DOHH2 (cell line): Measurements from ENCODE around the gene CCDC6.
"Not testable (repeated sequence)": the region's sequence is repeated elsewhere in the genome, so short reads cannot be mapped to it uniquely, and the experiment has no call there.

Experiments
- H3F3A ChIP-seq: fragments of 200-600 bp; sonication (generic), shearing (Covaris generic); 2 replicates; pipeline ENCODE4 v1.6.0; 2016; ENCODE audit warnings: antibody characterized with exemption, mild to moderate bottlenecking; ENCODE audit not compliant: control insufficient read depth, insufficient read depth
- H3K27ac ChIP-seq: fragments of 200-600 bp; sonication (generic); 2 replicates; pipeline ENCODE4 v1.5.1; 2014; ENCODE audit warnings: low read depth, mild to moderate bottlenecking, low read length, moderate library complexity
- H3K27me3 ChIP-seq: fragments of 200-600 bp; sonication (generic); 2 replicates; pipeline ENCODE4 v1.6.1; 2014; ENCODE audit warnings: mild to moderate bottlenecking, low read length, mixed read lengths; ENCODE audit not compliant: control insufficient read depth
- H3K36me3 ChIP-seq: fragments of 200-600 bp; sonication (generic); 2 replicates; pipeline ENCODE4 v1.6.1; 2014; ENCODE audit warnings: mild to moderate bottlenecking, low read length, moderate library complexity, mixed read lengths; ENCODE audit not compliant: control insufficient read depth
- H3K4me1 ChIP-seq: fragments of 200-600 bp; sonication (generic); 2 replicates; pipeline ENCODE4 v1.6.1; 2014; ENCODE audit warnings: mild to moderate bottlenecking, low read length, mixed read lengths; ENCODE audit not compliant: control insufficient read depth
- H3K4me2 ChIP-seq: fragments of 200-600 bp; sonication (generic); 2 replicates; pipeline ENCODE4 v1.6.0; 2014; ENCODE audit warnings: mild to moderate bottlenecking, low read length, moderate library complexity
- H3K4me3 ChIP-seq: fragments of 200-600 bp; sonication (generic); 2 replicates; pipeline ENCODE4 v1.5.1; 2014; ENCODE audit warnings: mild to moderate bottlenecking, low read length, mixed read lengths
- H3K79me2 ChIP-seq: fragments of 200-600 bp; sonication (generic); 2 replicates; pipeline ENCODE4 v1.6.1; 2014; ENCODE audit warnings: mild to moderate bottlenecking, low read length, mixed read lengths; ENCODE audit not compliant: control insufficient read depth
- H3K9me2 ChIP-seq: fragments of 200-600 bp; sonication (generic); replicated peaks from 2 replicates; pipeline ENCODE4 v1.6.1; 2014; ENCODE audit warnings: mild to moderate bottlenecking, low read length, mixed read lengths; ENCODE audit not compliant: control insufficient read depth
- H3K9me3 ChIP-seq: fragments of 200-600 bp; sonication (generic); 2 replicates; pipeline ENCODE4 v1.6.1; 2014; ENCODE audit warnings: antibody characterized with exemption, low read length, mixed read lengths; ENCODE audit not compliant: control insufficient read depth, insufficient read depth
- H4K20me1 ChIP-seq: fragments of 200-600 bp; sonication (generic); 2 replicates; pipeline ENCODE4 v1.6.0; 2014; ENCODE audit warnings: low read depth, mild to moderate bottlenecking, antibody characterized with exemption, low read length, moderate library complexity; ENCODE audit not compliant: control insufficient read depth, insufficient read depth
- EZH2phosphoT487 ChIP-seq: fragments of 200-600 bp; sonication (generic); IDR thresholded peaks from 2 replicates; pipeline ENCODE4 v1.6.1; 2017; ENCODE audit warnings: borderline replicate concordance, mild to moderate bottlenecking, antibody characterized with exemption, low read length, moderate library complexity, mixed read lengths
- TF ChIP-seq, protein P1 (sequence below): fragments of 200-600 bp; sonication (generic); IDR thresholded peaks from one replicate; pipeline ENCODE4 v1.5.1; 2014; ENCODE audit warnings: antibody characterized with exemption, mild to moderate bottlenecking, low read depth, low read length; ENCODE audit not compliant: poor library complexity, severe bottlenecking

Gene CCDC6

DNA sequence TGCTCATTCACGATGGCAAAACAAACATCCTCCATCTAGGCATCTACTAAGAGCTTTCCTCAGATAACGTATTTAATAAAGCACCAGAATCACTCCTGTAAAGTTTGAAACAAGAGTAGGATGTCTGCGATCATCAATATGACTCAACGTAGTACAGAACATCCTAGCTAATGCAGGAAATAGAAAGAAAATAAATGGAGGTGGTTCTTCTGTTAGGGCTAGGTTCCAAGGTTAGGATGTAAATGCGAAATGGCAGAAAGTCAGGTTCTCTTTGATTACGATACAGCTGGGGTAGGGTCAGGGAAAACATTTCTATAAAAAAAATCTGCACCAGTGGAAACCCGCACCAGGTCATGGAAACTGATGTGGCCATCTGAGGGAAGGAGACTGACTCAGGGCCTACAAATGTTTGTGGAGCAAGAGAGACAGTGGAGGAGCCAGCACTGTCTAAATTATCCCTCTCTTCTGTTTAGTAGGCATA is 29.1 kb downstream of the CCDC6 start:
- H3K27ac ChIP-seq = peak overlapping the region; percentile 56; the same call in 1 of the 2 replicates
- H3K79me2 ChIP-seq = peaks cover 96% of the 10 kb centered on the region
- no peaks in the 10 kb centered on the region for H3K9me2 ChIP-seq
- H3K4me2 ChIP-seq = peak overlapping the region; percentile 50
- H4K20me1 ChIP-seq = peaks cover 21% of the 10 kb centered on the region
- H3K4me3 ChIP-seq = no peak overlapping the region
- H3K4me1 ChIP-seq = peaks cover 94% of the 10 kb centered on the region
- peaks cover 5% of the 10 kb centered on the region for H3K36me3 ChIP-seq
- TF ChIP-seq, protein P1, sequence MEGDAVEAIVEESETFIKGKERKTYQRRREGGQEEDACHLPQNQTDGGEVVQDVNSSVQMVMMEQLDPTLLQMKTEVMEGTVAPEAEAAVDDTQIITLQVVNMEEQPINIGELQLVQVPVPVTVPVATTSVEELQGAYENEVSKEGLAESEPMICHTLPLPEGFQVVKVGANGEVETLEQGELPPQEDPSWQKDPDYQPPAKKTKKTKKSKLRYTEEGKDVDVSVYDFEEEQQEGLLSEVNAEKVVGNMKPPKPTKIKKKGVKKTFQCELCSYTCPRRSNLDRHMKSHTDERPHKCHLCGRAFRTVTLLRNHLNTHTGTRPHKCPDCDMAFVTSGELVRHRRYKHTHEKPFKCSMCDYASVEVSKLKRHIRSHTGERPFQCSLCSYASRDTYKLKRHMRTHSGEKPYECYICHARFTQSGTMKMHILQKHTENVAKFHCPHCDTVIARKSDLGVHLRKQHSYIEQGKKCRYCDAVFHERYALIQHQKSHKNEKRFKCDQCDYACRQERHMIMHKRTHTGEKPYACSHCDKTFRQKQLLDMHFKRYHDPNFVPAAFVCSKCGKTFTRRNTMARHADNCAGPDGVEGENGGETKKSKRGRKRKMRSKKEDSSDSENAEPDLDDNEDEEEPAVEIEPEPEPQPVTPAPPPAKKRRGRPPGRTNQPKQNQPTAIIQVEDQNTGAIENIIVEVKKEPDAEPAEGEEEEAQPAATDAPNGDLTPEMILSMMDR = no peak
- TF ChIP-seq EZH2phosphoT487 = no peak
- H3K9me3 ChIP-seq = no peaks in the 10 kb centered on the region
- no peaks in the 10 kb centered on the region for H3F3A ChIP-seq
- no peaks in the 10 kb centered on the region for H3K27me3 ChIP-seq

DNA sequence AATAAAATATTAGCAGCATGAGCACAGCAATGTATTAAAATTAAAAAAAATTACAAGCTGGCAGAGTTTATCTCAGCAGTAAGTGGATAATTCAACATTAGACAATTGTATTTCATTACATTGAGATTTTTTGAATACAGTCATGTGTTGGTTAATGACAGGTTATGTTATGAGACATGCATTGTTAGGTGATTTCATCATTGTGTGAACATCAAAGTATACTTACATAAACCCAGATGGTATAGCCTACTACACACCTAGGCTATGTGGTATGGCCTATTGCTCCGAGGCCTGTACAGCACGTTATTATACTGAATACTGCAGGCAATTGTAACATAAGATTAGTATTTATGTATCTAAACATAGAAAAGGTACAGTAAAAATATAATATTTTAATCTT is 29.7 kb downstream of the CCDC6 start:
- peak overlapping the region; percentile 21; the same call in 1 of the 2 replicates for H3K4me3 ChIP-seq
- H3K9me2 ChIP-seq = no peaks in the 10 kb centered on the region
- H3F3A ChIP-seq = no peaks in the 10 kb centered on the region
- peaks cover 5% of the 10 kb centered on the region for H3K36me3 ChIP-seq
- H4K20me1 ChIP-seq = peaks cover 21% of the 10 kb centered on the region
- no peaks in the 10 kb centered on the region for H3K27me3 ChIP-seq
- no peaks in the 10 kb centered on the region for H3K9me3 ChIP-seq
- no peak for TF ChIP-seq EZH2phosphoT487
- TF ChIP-seq, protein P1 = no peak
- peaks cover 100% of the 10 kb centered on the region for H3K79me2 ChIP-seq
- peaks cover 95% of the 10 kb centered on the region for H3K4me1 ChIP-seq
- peak overlapping the region; percentile 50 for H3K4me2 ChIP-seq
- peak overlapping the region; percentile 56 for H3K27ac ChIP-seq

DNA sequence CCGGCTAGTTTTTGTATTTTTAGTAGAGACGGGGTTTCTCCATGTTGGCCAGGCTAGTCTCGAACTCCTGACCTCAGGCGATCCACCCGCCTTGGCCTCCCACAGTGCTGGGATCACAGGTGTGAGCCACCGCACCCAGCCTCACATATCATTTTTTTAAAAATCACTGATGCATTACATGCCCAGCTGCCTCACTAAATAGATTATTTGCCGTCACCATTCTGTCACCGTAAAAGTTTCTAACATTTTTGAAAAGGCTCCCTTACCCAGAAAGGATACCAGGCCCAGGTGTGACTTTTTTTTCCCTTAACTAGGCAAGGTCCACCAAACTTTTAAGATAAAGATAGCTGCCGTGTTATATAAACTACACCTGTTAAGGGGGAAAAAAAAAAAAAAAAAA is 30.1 kb downstream of the CCDC6 start:
- Histone ChIP-seq H3K4me1 (peaks cover 90% of the 10 kb centered on the region), H4K20me1 (peaks cover 17% of the 10 kb centered on the region; the same call in 1 of the 2 replicates), H3K79me2 (peaks cover 100% of the 10 kb centered on the region), H3K27ac (peak overlapping the region; percentile 56), H3K4me2 (peak overlapping the region; percentile 50), H3K4me3 (peak overlapping the region; percentile 21; the same call in 1 of the 2 replicates)
- H3F3A ChIP-seq, H3K36me3 ChIP-seq, H3K9me2 ChIP-seq, H3K27me3 ChIP-seq, H3K9me3 ChIP-seq: not testable (repeated sequence)

GRCh38 chr10:59873896-59874295 is 32.5 kb downstream of the CCDC6 start:
- H3K4me2 ChIP-seq = no peak overlapping the region
- H4K20me1 ChIP-seq = peaks cover 10% of the 10 kb centered on the region; the same call in 1 of the 2 replicates
- no peaks in the 10 kb centered on the region for H3K9me2 ChIP-seq
- TF ChIP-seq EZH2phosphoT487 = no peak
- TF ChIP-seq, protein P1 = no peak
- H3K27me3 ChIP-seq = no peaks in the 10 kb centered on the region
- H3K9me3 ChIP-seq = no peaks in the 10 kb centered on the region
- no peak overlapping the region for H3K27ac ChIP-seq
- H3K79me2 ChIP-seq = peaks cover 98% of the 10 kb centered on the region
- no peaks in the 10 kb centered on the region for H3K36me3 ChIP-seq
- H3K4me1 ChIP-seq = peaks cover 67% of the 10 kb centered on the region
- H3K4me3 ChIP-seq = no peak overlapping the region
- H3F3A ChIP-seq = no peaks in the 10 kb centered on the region
